ENCODE results near the gene HHEX. TPM values are rescaled to one million over a fixed set of nuclear protein-coding genes. Genes with fewer than 3 reads are reported as not detected.

Gene HHEX
- total and polyA plus RNA-seq, 10 of the 15 experiments (the other 5 are each of a cell fraction or from before 2014, with no cell fraction given) = 3.9 to 32.8 (median 16.4) TPM

GRCh38 chr10:92692697-92693533 is 3.2 kb downstream of the HHEX start:
- Histone ChIP-seq H3K79me2 (ENCODE audit: control insufficient read depth, insufficient read depth, low read length) (no peaks in the 10 kb centered on the region), H3K4me3 (no peak overlapping the region), H3K9me3 (replicated peaks; ENCODE audit: control insufficient read depth, insufficient read depth, low read length) (no peaks in the 10 kb centered on the region), H2AFZ (ENCODE audit: control insufficient read depth, low read depth, low read length) (no peak overlapping the region), H3K27ac (ENCODE audit: control insufficient read depth, insufficient read depth) (no peak overlapping the region), H3K36me3 (ENCODE audit: control insufficient read depth in 2 of 2, insufficient read depth in 2 of 2, low read length in 1 of 2) (no peaks in the 10 kb centered on the region), H4K20me1 (ENCODE audit: control insufficient read depth, insufficient read depth) (no peaks in the 10 kb centered on the region), H3K4me1 (ENCODE audit: control insufficient read depth, insufficient read depth, low read length) (peaks cover 21% of the 10 kb centered on the region), H3K4me2 (ENCODE audit: control insufficient read depth, insufficient read depth) (peak overlapping the region; percentile 30), H3K9ac (ENCODE audit: control insufficient read depth, insufficient read depth, low read length) (no peak overlapping the region), H3K27me3 (replicated peaks in 1 of 2; ENCODE audit: control insufficient read depth in 2 of 2, insufficient read depth in 2 of 2, low read length in 1 of 2) (peaks cover 0 to 28% of the 10 kb centered on the region in 2 experiments; a peak in 3 of 4 replicates)
- FAIRE-seq (no peak), ATAC-seq (no peak), DNase-seq (ENCODE audit: low read depth, low spot score) (no peak)
- ChIA-PET RAD21 (ENCODE audit: unreplicated experiment) (interaction anchor here (0.6 kb wide), 1 partner anchor 1662 kb away, joined by 3 read pairs; no protein-coding TSS in a partner anchor), POLR2A (no interaction called here), SMC1A (ENCODE audit: uncharacterized antibody, unreplicated experiment) (interaction anchor here (1.2 to 1.5 kb wide), 2 partner anchors 19 to 30 kb away, joined by 3 read pairs; no protein-coding TSS in a partner anchor), CTCF (interaction anchor here (1.0 to 1.3 kb wide), 2 partner anchors 12 to 64 kb away, joined by 3 to 4 read pairs; no protein-coding TSS in a partner anchor)
- in situ Hi-C loops (cut with MboI) (no loop called here), intact Hi-C loops (cut with micrococcal nuclease; ENCODE audit: unreplicated experiment) (loop anchor here (5.0 kb wide), 1 partner anchor 49 kb away; no protein-coding TSS in a partner anchor)
- 39% methylated on average over 7 of the region's 7 CpGs for whole genome bisulfite sequencing (ENCODE audit: insufficient coverage, insufficient replicate concordance, low lambda C conversion rate, missing lambda C conversion rate)
- BruUV-seq (replicated peaks) = no TSS peak
- TF ChIP-seq MAX (IDR thresholded peaks at IDR 0.05; ENCODE audit: low read depth, low read length) = no peak
- TF ChIP-seq NFYB (IDR thresholded peaks at IDR 0.05; ENCODE audit: insufficient read depth, low read depth, low read length) = no peak
- no peak for TF ChIP-seq KAT2A (conservative IDR thresholded peaks at IDR 0.05; ENCODE audit: control insufficient read depth, low read depth, low read length)
- TF ChIP-seq E2F4 (IDR thresholded peaks at IDR 0.05; ENCODE audit: low read depth, low read length) = no peak
- TF ChIP-seq ZBTB11 (CRISPR knock-in tag; IDR thresholded peaks at IDR 0.05) = no peak
- no peak for TF ChIP-seq LARP7 (IDR thresholded peaks at IDR 0.05)
- no peak for TF ChIP-seq TARDBP (IDR thresholded peaks at IDR 0.05; ENCODE audit: borderline replicate concordance)
- TF ChIP-seq POLR2AphosphoS5 (IDR thresholded peaks at IDR 0.05; ENCODE audit: low read length) = no peak
- no peak for TF ChIP-seq NKRF (conservative IDR thresholded peaks at IDR 0.05)
- no peak for TF ChIP-seq ELK1 (IDR thresholded peaks at IDR 0.05; ENCODE audit: low read depth, low read length)
- no peak for TF ChIP-seq EED (IDR thresholded peaks at IDR 0.05; ENCODE audit: low read depth)
- no peak for TF ChIP-seq NBN (IDR thresholded peaks at IDR 0.05)
- TF ChIP-seq BCL3 (IDR thresholded peaks at IDR 0.05; ENCODE audit: borderline replicate concordance, insufficient read depth, low read depth, low read length, poor library complexity, severe bottlenecking) = no peak
